ENCODE results near the gene KRT36. TPM values are rescaled to one million over a fixed set of nuclear protein-coding genes. Genes with fewer than 3 reads are reported as not detected.

The KRT36 gene
- total RNA-seq, 1 donor from 2014 or later = not detected

- TF ChIP-seq CTCF (conservative IDR thresholded peaks at IDR 0.05) = no peak
- DNase-seq (ENCODE audit: low read depth, low spot score) = no peak
- no peak overlapping the region for H3K27ac Mint-ChIP-seq (ENCODE audit: unreplicated experiment)
- H3K9me3 Mint-ChIP-seq = no peaks in the 10 kb centered on the region
- no peaks in the 10 kb centered on the region for H3K27me3 Mint-ChIP-seq (ENCODE audit: low read depth)
- H3K4me1 Mint-ChIP-seq = peaks cover 6% of the 10 kb centered on the region
- H3K4me3 Mint-ChIP-seq = no peak overlapping the region
- no peaks in the 10 kb centered on the region for H3K36me3 Mint-ChIP-seq (ENCODE audit: low read depth)
Observed at GRCh38 chr17:41511116-41511515, 21.4 kb upstream of the KRT36 start.

GRCh38 chr17:41510251-41511065 lies 20.7 kb upstream of the KRT36 start:
- H3K4me3 Mint-ChIP-seq = no peak overlapping the region
- H3K4me1 Mint-ChIP-seq = peaks cover 6% of the 10 kb centered on the region
- no peaks in the 10 kb centered on the region for H3K36me3 Mint-ChIP-seq (ENCODE audit: low read depth)
- H3K27me3 Mint-ChIP-seq (ENCODE audit: low read depth) = no peaks in the 10 kb centered on the region
- no peak for DNase-seq (ENCODE audit: low read depth, low spot score)
- H3K9me3 Mint-ChIP-seq = no peaks in the 10 kb centered on the region
- no peak overlapping the region for H3K27ac Mint-ChIP-seq (ENCODE audit: unreplicated experiment)
- no peak for TF ChIP-seq CTCF (conservative IDR thresholded peaks at IDR 0.05)

- H3K4me1 Mint-ChIP-seq = peaks cover 6% of the 10 kb centered on the region
- no peak for DNase-seq (ENCODE audit: low read depth, low spot score)
- TF ChIP-seq CTCF (conservative IDR thresholded peaks at IDR 0.05) = no peak
- no peak overlapping the region for H3K4me3 Mint-ChIP-seq
- H3K36me3 Mint-ChIP-seq (ENCODE audit: low read depth) = no peaks in the 10 kb centered on the region
- H3K9me3 Mint-ChIP-seq = no peaks in the 10 kb centered on the region
- H3K27ac Mint-ChIP-seq (ENCODE audit: unreplicated experiment) = no peak overlapping the region
- H3K27me3 Mint-ChIP-seq (ENCODE audit: low read depth) = no peaks in the 10 kb centered on the region
Observed at GRCh38 chr17:41507315-41507880, 17.7 kb upstream of the KRT36 start.

- no peaks in the 10 kb centered on the region for H3K27me3 Mint-ChIP-seq (ENCODE audit: low read depth)
- TF ChIP-seq CTCF (conservative IDR thresholded peaks at IDR 0.05) = no peak
- H3K9me3 Mint-ChIP-seq = no peaks in the 10 kb centered on the region
- H3K4me1 Mint-ChIP-seq = peaks cover 6% of the 10 kb centered on the region
- no peaks in the 10 kb centered on the region for H3K36me3 Mint-ChIP-seq (ENCODE audit: low read depth)
- H3K27ac Mint-ChIP-seq (ENCODE audit: unreplicated experiment) = no peak overlapping the region
- H3K4me3 Mint-ChIP-seq = no peak overlapping the region
- DNase-seq (ENCODE audit: low read depth, low spot score) = no peak
Observed at GRCh38 chr17:41505809-41506767, 16.4 kb upstream of the KRT36 start.

- no peaks in the 10 kb centered on the region for H3K9me3 Mint-ChIP-seq
- TF ChIP-seq CTCF (conservative IDR thresholded peaks at IDR 0.05) = no peak
- H3K4me3 Mint-ChIP-seq = no peak within 1 kb of the TSS
- H3K4me1 Mint-ChIP-seq = peaks cover 6% of the 10 kb centered on the region
- H3K27me3 Mint-ChIP-seq (ENCODE audit: low read depth) = no peaks in the 10 kb centered on the region
- H3K36me3 Mint-ChIP-seq (ENCODE audit: low read depth) = no peaks in the 10 kb centered on the region
- H3K27ac Mint-ChIP-seq (ENCODE audit: unreplicated experiment) = no peak within 1 kb of the TSS
- DNase-seq (ENCODE audit: low read depth, low spot score) = no peak
Observed at GRCh38 chr17:41505007-41505808, 15.5 kb upstream of the KRT36 start, which contains the start of gene KRT13. Gene KRT13 (minus strand): TSS chr17:41505612. CDS start chr17:41505550, 62 bp downstream.

All from neural crest cell (in vitro differentiated cells).